HepG2 (cell line): ENCODE data around the gene SLX9. TPM values are rescaled to one million over a fixed set of nuclear protein-coding genes. Genes with fewer than 3 reads are reported as not detected.

Experiments
- ATAC-seq: fragments of 200-7000 bp; cut with Tn5 transposase; 3 replicates; pipeline ENCODE4 v1.9.1; 2020; ENCODE audit warnings: mild to moderate bottlenecking, moderate library complexity
- BruUV-seq: library from RNA; stranded (reverse); fragments of 400-500 nt; replicated peaks from 2 replicates; lab custom pipeline; 2021; lab: Mats Ljungman, UMichigan
- CTCF ChIA-PET: fragments of 300-600 bp; formaldehyde crosslinking; extraction: SDS; loops from one replicate; lab custom pipeline; 2021; ENCODE audit warnings: low total read pairs, inconsistent platforms, low intra/inter-chr PET ratio; lab: Yijun Ruan, JAX
- POLR2A ChIA-PET: fragments of 350-600 bp; sonication (Branson Sonifier 250); formaldehyde crosslinking; loops from one replicate; lab custom pipeline; 2020; ENCODE audit warnings: antibody characterized with exemption, inconsistent platforms; lab: Yijun Ruan, JAX
- DNase-seq: peaks from one replicate; pipeline ENCODE4 v3.0.0-alpha.2; 2015; ENCODE audit warnings: low spot score
- FAIRE-seq: peaks from 3 replicates; lab custom pipeline; 2011; peaks lifted over from hg19 to GRCh38; lab: Jason Lieb, UNC
- H2AFZ ChIP-seq: one replicate; pipeline ENCODE4 v1.6.1; 2011; ENCODE audit warnings: low read length, inconsistent platforms
- H3K27ac ChIP-seq: fragments of 300-600 bp; 3 replicates; pipeline ENCODE4 v1.8.0; 2011; ENCODE audit warnings: mixed run types, mild to moderate bottlenecking, mixed read lengths, low read length, inconsistent platforms; ENCODE audit not compliant: insufficient read depth; ENCODE audit errors: extremely low read length
- H3K27me3 ChIP-seq, 2 experiments: fragments of 200-600 bp in 1 of 2; 2 replicates in 1 of 2; 3 replicates in 1 of 2; pipeline versions ENCODE4 v1.6.0 to v1.8.0; 2011; ENCODE audit warnings: low read length in 2 of 2, mild to moderate bottlenecking in 2 of 2, moderate library complexity in 2 of 2, inconsistent platforms in 1 of 2; ENCODE audit not compliant: insufficient read depth in 2 of 2, control insufficient read depth in 1 of 2
- H3K36me3 ChIP-seq, 2 experiments: fragments of 200-600 bp in 1 of 2; replicated peaks in 1 of 2; 2 replicates in 1 of 2; 3 replicates in 1 of 2; pipeline versions ENCODE4 v1.5.1 to v1.8.0; 2011; ENCODE audit warnings: low read length in 2 of 2, inconsistent platforms in 1 of 2; ENCODE audit not compliant: insufficient read depth in 2 of 2, control insufficient read depth in 1 of 2
- H3K4me1 ChIP-seq: 2 replicates; pipeline ENCODE4 v1.5.1; 2012; ENCODE audit warnings: low read length, inconsistent platforms; ENCODE audit not compliant: insufficient read depth
- H3K4me2 ChIP-seq: 2 replicates; pipeline ENCODE4 v1.6.0; 2011; ENCODE audit warnings: low read depth, low read length, inconsistent platforms
- H3K4me3 ChIP-seq, 3 experiments: fragments of 200-600 bp in 1 of 3; sonication (generic), shearing (Covaris generic) in 1 of 3; replicated peaks in 1 of 3; 2 replicates each; pipeline ENCODE4 v1.5.1; 2011 to 2016; ENCODE audit warnings: low read length in 3 of 3, inconsistent platforms in 2 of 3, low read depth in 2 of 3, mild to moderate bottlenecking in 2 of 3, control low read depth in 1 of 3, mixed read lengths in 1 of 3; ENCODE audit not compliant: insufficient read depth in 1 of 3
- H3K79me2 ChIP-seq: one replicate; pipeline ENCODE4 v1.6.1; 2011; ENCODE audit warnings: low read length, inconsistent platforms; ENCODE audit not compliant: insufficient read depth
- H3K9ac ChIP-seq: 2 replicates; pipeline ENCODE4 v1.6.0; 2011; ENCODE audit warnings: mild to moderate bottlenecking, low read depth, low read length, inconsistent platforms; ENCODE audit not compliant: insufficient read depth
- H3K9me3 ChIP-seq: 2 replicates; pipeline ENCODE4 v1.5.1; 2012; ENCODE audit warnings: mild to moderate bottlenecking, low read length
- H4K20me1 ChIP-seq: 2 replicates; pipeline ENCODE4 v1.6.0; 2011; ENCODE audit warnings: inconsistent platforms, mild to moderate bottlenecking, low read length, moderate library complexity; ENCODE audit not compliant: insufficient read depth
- FIP1L1 ChIP-seq: fragments of 200-400 bp; formaldehyde crosslinking; IDR thresholded peaks from 2 replicates; pipeline ENCODE4 v1.6.1; 2018; ENCODE audit warnings: low read depth, mild to moderate bottlenecking, low read length, moderate library complexity, borderline replicate concordance; ENCODE audit not compliant: insufficient read depth
- HNRNPK ChIP-seq: fragments of 200-400 bp; formaldehyde crosslinking; IDR thresholded peaks from 2 replicates; pipeline ENCODE4 v1.6.1; 2018; ENCODE audit warnings: low read length, low read depth, moderate library complexity, mild to moderate bottlenecking; ENCODE audit not compliant: poor library complexity, severe bottlenecking
- HNRNPL ChIP-seq: fragments of 200-400 bp; formaldehyde crosslinking; IDR thresholded peaks from 2 replicates; pipeline ENCODE4 v1.6.1; 2017; ENCODE audit warnings: mild to moderate bottlenecking, low read depth, low read length
- ZNF678 ChIP-seq: sonication (generic); formaldehyde crosslinking; IDR thresholded peaks from 2 replicates; pipeline ENCODE4 v1.4.0; 2020; ENCODE audit warnings: mild to moderate bottlenecking, missing genetic modification reagents
- WGBS: methylation state at CpG from one replicate; pipeline ENCODE4 v1.1.6; 2017; ENCODE audit warnings: low lambda C conversion rate; 5-methylcytosine and 5-hydroxymethylcytosine counted together
- in situ Hi-C: cut with HindIII; loops from 2 replicates; pipeline ENCODE4 v1.10.0; 2017; ENCODE audit warnings: low pct_unique_long_range_greater_than_20kb; ENCODE audit not compliant: extremely low pct_ligation_motif_present
- intact Hi-C: fragments of 100-400 bp; cut with micrococcal nuclease; formaldehyde crosslinking; loops from one replicate; pipeline ENCODE4 v1.10.0; 2022; ENCODE audit not compliant: unreplicated experiment
- polyA plus RNA-seq, 8 experiments: library from polyadenylated mRNA; depleted of rRNA in 3 of 8; stranded (reverse) in 7 of 8; unstranded in 1 of 8; fragments of >200 nt; fragmentation: Illumina TruSeq in 4 of 8; extraction: Trizol in 4 of 8; gene quantifications; 2 replicates each; pipeline versions ENCODE4 v1.2.1 to v1.2.3, GENCODE V29; 2011 to 2016; ENCODE audit warnings: low read depth in 4 of 8, missing spikeins in 1 of 8, mixed read lengths in 1 of 8; ENCODE audit not compliant: insufficient read depth in 1 of 8
- total RNA-seq, 5 experiments: library from RNA; depleted of rRNA; stranded (reverse); fragments of >200 nt; fragmentation: Illumina TruSeq; extraction: Trizol; gene quantifications; 2 replicates each; pipeline ENCODE4 v1.2.3, GENCODE V29; 2016; ENCODE audit warnings: low read depth in 1 of 5
- TF ChIP-seq, protein P1 (sequence below): sonication (generic); formaldehyde crosslinking; IDR thresholded peaks from 2 replicates; pipeline ENCODE4 v1.4.0; 2020; ENCODE audit warnings: missing genetic modification reagents
- TF ChIP-seq, protein P2 (sequence below): IDR thresholded peaks from 2 replicates; pipeline ENCODE4 v1.6.1; 2016; ENCODE audit warnings: low read depth, borderline replicate concordance
- TF ChIP-seq, protein P3 (sequence below): sonication (generic); formaldehyde crosslinking; IDR thresholded peaks from 2 replicates; pipeline ENCODE4 v1.4.0; 2020; ENCODE audit warnings: mild to moderate bottlenecking, missing genetic modification reagents
- TF ChIP-seq, protein P4 (sequence below), 2 experiments: sonication (generic) in 1 of 2; formaldehyde crosslinking in 1 of 2; IDR thresholded peaks; 2 replicates each; pipeline versions ENCODE4 v1.4.0 to v1.6.1; 2016 to 2020; ENCODE audit warnings: borderline replicate concordance in 1 of 2, low read depth in 1 of 2, mild to moderate bottlenecking in 1 of 2, missing genetic modification reagents in 1 of 2

SLX9 gene
- total and polyA plus RNA-seq, 2 of the 13 experiments (the other 11 are each of a cell fraction or from before 2014, with no cell fraction given) = 21.0 to 47.1 TPM

DNA sequence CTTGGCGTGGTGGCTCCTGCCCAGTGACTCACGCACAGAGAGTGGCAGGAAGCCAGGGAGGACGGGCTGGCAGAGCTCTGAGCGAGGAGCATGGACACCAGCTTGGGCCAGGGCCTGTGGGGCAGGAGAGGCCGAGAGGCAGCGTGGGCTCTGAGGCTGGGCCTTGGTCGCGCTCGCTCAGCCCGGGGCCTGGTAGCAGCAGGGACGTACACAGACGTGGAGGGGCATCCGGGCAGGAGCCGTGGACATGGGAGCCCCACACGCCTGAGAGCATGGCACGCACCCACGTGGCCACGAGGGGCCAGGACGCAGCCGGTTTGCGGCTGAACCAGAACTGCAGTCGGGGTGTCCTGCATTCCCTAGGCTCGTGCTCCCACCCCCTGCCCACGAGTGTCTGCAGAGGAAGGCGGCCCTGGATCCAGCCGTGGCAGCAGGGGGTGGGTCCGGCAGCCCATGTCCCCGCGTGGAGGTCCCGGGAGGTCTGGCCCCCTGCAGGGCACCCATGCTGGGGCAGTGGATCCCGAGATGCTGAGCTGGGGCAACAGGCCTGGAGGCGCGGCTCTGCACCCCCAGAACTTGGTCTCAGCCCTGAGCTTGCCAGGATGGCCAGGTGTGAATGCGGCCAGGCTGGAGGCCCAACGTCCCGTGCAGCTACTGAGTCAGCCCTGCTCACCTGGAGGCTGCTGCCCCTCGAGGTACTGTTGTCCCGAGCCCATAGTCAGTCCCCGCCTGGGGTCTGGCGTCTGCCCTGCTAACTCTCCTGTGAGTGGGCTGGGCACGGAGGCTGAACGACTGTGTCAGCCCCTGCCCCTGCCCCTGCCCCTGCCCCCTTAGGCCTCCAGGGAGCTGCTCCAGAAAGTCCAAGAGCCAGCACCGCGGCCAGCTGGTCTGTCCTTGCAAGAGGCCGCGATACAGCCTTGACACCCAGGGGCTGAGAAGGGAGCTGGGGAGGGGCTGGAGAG is 61.6 kb downstream of the SLX9 start (continued):
- TF ChIP-seq, protein P1, sequence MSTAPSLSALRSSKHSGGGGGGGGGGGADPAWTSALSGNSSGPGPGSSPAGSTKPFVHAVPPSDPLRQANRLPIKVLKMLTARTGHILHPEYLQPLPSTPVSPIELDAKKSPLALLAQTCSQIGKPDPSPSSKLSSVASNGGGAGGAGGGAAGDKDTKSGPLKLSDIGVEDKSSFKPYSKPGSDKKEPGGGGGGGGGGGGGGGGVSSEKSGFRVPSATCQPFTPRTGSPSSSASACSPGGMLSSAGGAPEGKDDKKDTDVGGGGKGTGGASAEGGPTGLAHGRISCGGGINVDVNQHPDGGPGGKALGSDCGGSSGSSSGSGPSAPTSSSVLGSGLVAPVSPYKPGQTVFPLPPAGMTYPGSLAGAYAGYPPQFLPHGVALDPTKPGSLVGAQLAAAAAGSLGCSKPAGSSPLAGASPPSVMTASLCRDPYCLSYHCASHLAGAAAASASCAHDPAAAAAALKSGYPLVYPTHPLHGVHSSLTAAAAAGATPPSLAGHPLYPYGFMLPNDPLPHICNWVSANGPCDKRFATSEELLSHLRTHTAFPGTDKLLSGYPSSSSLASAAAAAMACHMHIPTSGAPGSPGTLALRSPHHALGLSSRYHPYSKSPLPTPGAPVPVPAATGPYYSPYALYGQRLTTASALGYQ (CRISPR knock-in tag) = no peak
- TF ChIP-seq HNRNPL = no peak
- TF ChIP-seq, all 625 proteins: peak for 0

DNA sequence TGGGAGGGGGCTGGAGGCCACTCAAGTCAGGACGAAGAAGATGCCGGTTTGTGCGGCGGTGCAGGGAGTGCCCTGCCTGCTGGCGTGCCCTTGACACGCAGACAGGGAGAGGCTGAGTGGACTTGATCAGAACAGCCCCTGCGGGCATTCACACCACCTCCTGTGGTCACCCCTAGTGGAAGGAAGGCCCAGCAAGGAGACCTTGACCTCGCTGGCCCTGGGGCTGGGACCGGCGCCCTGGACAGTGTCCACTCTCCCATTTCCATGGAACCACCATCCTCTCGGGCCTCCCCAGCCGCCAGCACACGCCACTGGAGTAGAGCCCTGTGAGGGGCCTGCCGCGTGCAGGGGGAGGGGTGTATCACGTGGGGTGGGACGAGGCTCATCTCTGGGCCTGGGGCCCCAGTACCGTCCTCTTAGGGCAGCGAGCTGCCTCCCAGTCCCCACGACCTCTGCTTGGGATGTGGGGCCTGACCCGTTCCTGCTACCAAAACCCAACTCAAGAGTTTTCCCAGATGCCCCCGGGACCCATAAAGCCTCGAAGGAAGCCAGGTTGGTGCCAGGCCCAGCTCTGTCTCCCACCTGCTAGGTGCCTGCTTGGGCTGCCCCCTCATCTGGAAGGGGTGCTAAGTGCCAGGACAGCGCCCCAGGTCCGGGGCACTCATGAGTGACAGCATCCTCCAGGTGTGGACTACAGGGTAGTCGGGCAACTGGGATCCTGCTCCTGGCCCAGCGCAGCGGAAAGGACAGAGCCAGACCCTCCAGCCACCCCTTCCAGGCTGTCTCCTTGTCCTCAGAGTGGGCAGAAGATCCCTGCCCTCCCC is 62.8 kb downstream of the SLX9 start:
- no peaks in the 10 kb centered on the region for H3K36me3 ChIP-seq
- DNase-seq (no peak), FAIRE-seq (no peak), ATAC-seq (peak; percentile 5)
- POLR2A ChIA-PET = interaction anchor here (1.0 to 2.8 kb wide), 5 partner anchors 10 to 71 kb away, joined by 4 to 17 read pairs (median 6); partner anchors contain the start of gene ADARB1
- in situ Hi-C loops (loop anchor here (5.0 kb wide), 1 partner anchor 75 kb away; no protein-coding TSS in a partner anchor), intact Hi-C loops (no loop called here)
- H2AFZ ChIP-seq = no peak overlapping the region
- 52% methylated on average over 12 of the region's 28 CpGs for WGBS
- H3K4me1 ChIP-seq = peaks cover 48% of the 10 kb centered on the region
- peak overlapping the region; percentile 35; the same call in 1 of the 2 replicates for H3K9ac ChIP-seq
- no peaks in the 10 kb centered on the region for H3K9me3 ChIP-seq
- H4K20me1 ChIP-seq = no peaks in the 10 kb centered on the region
- peak overlapping the region in 1 of 3 experiments; percentile 60; a peak in 2 of 6 replicates for H3K4me3 ChIP-seq
- H3K27me3 ChIP-seq = peaks cover 7 to 48% of the 10 kb centered on the region in 2 experiments
- no TSS peak for BruUV-seq
- CTCF ChIA-PET = no interaction called here
- no peaks in the 10 kb centered on the region for H3K79me2 ChIP-seq
- H3K4me2 ChIP-seq = peak overlapping the region; percentile 78
- no peak overlapping the region for H3K27ac ChIP-seq
- TF ChIP-seq, protein P2, sequence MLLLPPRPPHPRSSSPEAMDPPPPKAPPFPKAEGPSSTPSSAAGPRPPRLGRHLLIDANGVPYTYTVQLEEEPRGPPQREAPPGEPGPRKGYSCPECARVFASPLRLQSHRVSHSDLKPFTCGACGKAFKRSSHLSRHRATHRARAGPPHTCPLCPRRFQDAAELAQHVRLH = no peak
- TF ChIP-seq ZNF678 (CRISPR knock-in tag) (no peak), FIP1L1 (no peak), HNRNPK (peak; percentile 56)
- TF ChIP-seq, protein P3, sequence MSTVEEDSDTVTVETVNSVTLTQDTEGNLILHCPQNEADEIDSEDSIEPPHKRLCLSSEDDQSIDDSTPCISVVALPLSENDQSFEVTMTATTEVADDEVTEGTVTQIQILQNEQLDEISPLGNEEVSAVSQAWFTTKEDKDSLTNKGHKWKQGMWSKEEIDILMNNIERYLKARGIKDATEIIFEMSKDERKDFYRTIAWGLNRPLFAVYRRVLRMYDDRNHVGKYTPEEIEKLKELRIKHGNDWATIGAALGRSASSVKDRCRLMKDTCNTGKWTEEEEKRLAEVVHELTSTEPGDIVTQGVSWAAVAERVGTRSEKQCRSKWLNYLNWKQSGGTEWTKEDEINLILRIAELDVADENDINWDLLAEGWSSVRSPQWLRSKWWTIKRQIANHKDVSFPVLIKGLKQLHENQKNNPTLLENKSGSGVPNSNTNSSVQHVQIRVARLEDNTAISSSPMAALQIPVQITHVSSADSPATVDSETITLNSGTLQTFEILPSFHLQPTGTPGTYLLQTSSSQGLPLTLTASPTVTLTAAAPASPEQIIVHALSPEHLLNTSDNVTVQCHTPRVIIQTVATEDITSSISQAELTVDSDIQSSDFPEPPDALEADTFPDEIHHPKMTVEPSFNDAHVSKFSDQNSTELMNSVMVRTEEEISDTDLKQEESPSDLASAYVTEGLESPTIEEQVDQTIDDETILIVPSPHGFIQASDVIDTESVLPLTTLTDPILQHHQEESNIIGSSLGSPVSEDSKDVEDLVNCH (CRISPR knock-in tag) = no peak
- TF ChIP-seq, protein P4, sequence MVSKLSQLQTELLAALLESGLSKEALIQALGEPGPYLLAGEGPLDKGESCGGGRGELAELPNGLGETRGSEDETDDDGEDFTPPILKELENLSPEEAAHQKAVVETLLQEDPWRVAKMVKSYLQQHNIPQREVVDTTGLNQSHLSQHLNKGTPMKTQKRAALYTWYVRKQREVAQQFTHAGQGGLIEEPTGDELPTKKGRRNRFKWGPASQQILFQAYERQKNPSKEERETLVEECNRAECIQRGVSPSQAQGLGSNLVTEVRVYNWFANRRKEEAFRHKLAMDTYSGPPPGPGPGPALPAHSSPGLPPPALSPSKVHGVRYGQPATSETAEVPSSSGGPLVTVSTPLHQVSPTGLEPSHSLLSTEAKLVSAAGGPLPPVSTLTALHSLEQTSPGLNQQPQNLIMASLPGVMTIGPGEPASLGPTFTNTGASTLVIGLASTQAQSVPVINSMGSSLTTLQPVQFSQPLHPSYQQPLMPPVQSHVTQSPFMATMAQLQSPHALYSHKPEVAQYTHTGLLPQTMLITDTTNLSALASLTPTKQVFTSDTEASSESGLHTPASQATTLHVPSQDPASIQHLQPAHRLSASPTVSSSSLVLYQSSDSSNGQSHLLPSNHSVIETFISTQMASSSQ (IDR thresholded peaks at IDR 0.05; ENCODE audit: low read depth) = no peak
- TF ChIP-seq, protein P4 (CRISPR knock-in tag; IDR thresholded peaks at IDR 0.05; ENCODE audit: borderline replicate concordance) = no peak
